Measurements from ENCODE around the gene EZR.
"Not testable (repeated sequence)": the region's sequence is repeated elsewhere in the genome, so short reads cannot be mapped to it uniquely, and the experiment has no call there.

The EZR gene

DNA sequence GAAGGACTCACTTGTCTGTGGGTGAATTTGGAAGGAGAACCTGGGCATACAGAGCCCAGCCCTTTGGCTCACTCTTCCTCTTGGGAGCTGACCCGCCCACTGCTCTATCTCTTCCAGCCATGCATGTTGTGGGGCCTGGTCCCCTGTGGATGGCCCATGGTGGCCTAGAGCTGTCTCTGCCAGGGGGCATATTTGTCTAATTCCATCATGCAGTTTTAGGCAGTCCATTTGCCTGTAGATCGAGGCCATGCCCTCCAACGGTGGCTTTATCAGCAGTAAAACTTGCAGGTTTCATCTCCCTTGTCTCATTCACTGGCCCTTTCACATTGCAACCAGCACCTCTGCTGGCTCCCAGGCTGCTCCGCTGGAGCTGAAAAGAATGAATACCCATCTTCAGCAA lies 12.9 kb upstream of the EZR start:
- no peak overlapping the region for H3K27ac ChIP-seq
- TF ChIP-seq, protein P1, sequence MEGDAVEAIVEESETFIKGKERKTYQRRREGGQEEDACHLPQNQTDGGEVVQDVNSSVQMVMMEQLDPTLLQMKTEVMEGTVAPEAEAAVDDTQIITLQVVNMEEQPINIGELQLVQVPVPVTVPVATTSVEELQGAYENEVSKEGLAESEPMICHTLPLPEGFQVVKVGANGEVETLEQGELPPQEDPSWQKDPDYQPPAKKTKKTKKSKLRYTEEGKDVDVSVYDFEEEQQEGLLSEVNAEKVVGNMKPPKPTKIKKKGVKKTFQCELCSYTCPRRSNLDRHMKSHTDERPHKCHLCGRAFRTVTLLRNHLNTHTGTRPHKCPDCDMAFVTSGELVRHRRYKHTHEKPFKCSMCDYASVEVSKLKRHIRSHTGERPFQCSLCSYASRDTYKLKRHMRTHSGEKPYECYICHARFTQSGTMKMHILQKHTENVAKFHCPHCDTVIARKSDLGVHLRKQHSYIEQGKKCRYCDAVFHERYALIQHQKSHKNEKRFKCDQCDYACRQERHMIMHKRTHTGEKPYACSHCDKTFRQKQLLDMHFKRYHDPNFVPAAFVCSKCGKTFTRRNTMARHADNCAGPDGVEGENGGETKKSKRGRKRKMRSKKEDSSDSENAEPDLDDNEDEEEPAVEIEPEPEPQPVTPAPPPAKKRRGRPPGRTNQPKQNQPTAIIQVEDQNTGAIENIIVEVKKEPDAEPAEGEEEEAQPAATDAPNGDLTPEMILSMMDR (IDR thresholded peaks at IDR 0.05): no peak
- TF ChIP-seq ZFX (IDR thresholded peaks at IDR 0.05; ENCODE audit: borderline replicate concordance): no peak

GRCh38 chr6:158831571-158831970 lies 12.4 kb upstream of the EZR start:
- H3K27ac ChIP-seq: no peak overlapping the region
- TF ChIP-seq ZFX (IDR thresholded peaks at IDR 0.05; ENCODE audit: borderline replicate concordance): no peak
- TF ChIP-seq, protein P1 (IDR thresholded peaks at IDR 0.05): no peak

GRCh38 chr6:158830736-158831135 lies 11.6 kb upstream of the EZR start:
- TF ChIP-seq, protein P1 (IDR thresholded peaks at IDR 0.05): no peak
- no peak for TF ChIP-seq ZFX (IDR thresholded peaks at IDR 0.05; ENCODE audit: borderline replicate concordance)

DNA sequence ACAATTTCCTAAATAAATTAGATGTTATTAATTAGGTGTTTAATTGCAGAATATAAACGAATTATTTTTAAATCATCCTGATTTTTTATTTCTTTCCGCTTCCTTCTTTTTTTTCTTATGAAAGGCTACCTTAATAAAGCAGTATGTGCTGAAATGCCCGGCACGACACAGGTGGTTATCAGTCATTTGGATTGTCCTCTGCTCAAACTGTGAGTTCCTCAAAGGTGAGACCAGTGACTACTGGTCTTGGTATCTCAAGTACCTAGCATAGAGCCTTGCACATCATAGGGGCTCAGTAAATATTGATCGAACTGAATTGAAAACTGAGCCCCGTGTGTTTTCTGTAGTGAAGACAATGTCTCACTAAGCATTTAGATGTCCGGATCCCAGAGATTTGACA lies 9.6 kb upstream of the EZR start:
- no peak for TF ChIP-seq ZFX (IDR thresholded peaks at IDR 0.05; ENCODE audit: borderline replicate concordance)
- TF ChIP-seq, protein P1 (IDR thresholded peaks at IDR 0.05): no peak
- H3K27ac ChIP-seq: no peak overlapping the region

More at GRCh38 chr6:158830736-158831135, 11.6 kb upstream of the EZR start:
- H3K27ac ChIP-seq: no peak overlapping the region

GRCh38 chr6:158826819-158827501 lies 7.8 kb upstream of the EZR start:
- H3K27ac ChIP-seq: no peak overlapping the region
- TF ChIP-seq ZFX (IDR thresholded peaks at IDR 0.05; ENCODE audit: borderline replicate concordance): no peak
- TF ChIP-seq, protein P1 (IDR thresholded peaks at IDR 0.05): no peak

DNA sequence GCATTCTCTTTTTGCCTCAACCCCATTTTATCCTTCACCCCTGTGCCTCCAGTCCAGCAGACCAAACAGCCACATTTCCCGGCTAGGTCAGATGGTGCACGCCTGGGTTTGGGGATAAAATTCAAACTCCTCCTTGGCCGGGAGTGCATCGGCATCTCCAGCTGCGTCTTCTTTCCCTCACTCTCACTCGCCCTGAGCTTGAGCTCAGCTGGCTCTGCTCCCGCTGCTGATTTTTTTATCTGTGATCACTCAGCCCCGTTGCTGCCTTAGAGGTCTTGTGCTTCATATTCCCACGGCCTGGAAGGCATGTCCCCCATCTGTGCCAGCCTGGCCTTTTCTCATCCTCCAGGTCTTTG lies 6.8 kb upstream of the EZR start:
- TF ChIP-seq, protein P1 (IDR thresholded peaks at IDR 0.05): no peak
- no peak for TF ChIP-seq ZFX (IDR thresholded peaks at IDR 0.05; ENCODE audit: borderline replicate concordance)
- no peak overlapping the region for H3K27ac ChIP-seq

GRCh38 chr6:158825038-158825950 lies 6.1 kb upstream of the EZR start:
- no peak overlapping the region for H3K27ac ChIP-seq
- TF ChIP-seq, protein P1 (IDR thresholded peaks at IDR 0.05): no peak
- TF ChIP-seq ZFX (IDR thresholded peaks at IDR 0.05; ENCODE audit: borderline replicate concordance): no peak

DNA sequence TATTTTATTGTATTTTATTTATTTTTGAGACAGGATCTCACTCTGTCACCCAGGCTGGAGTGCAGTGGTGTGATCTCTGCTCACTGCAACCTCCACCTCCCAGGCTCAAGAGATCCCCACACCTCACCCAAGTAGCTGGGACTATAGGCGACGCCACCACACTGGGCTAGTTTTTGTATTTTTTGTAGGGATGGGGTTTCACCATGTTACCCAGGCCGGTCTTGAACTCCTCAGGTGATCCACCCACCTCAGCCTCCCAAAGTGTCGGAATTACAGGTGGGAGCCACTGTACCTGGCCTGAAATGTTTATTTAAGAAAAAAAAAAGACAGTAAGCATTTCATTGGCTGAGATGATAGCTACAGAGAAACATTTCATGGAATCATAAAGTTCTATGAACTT lies 4.4 kb upstream of the EZR start:
- H3K27ac ChIP-seq: not testable (repeated sequence)

Data from 22Rv1 (cell line).